ENCODE data around the gene VAMP2.

- TF ChIP-seq, protein P1, sequence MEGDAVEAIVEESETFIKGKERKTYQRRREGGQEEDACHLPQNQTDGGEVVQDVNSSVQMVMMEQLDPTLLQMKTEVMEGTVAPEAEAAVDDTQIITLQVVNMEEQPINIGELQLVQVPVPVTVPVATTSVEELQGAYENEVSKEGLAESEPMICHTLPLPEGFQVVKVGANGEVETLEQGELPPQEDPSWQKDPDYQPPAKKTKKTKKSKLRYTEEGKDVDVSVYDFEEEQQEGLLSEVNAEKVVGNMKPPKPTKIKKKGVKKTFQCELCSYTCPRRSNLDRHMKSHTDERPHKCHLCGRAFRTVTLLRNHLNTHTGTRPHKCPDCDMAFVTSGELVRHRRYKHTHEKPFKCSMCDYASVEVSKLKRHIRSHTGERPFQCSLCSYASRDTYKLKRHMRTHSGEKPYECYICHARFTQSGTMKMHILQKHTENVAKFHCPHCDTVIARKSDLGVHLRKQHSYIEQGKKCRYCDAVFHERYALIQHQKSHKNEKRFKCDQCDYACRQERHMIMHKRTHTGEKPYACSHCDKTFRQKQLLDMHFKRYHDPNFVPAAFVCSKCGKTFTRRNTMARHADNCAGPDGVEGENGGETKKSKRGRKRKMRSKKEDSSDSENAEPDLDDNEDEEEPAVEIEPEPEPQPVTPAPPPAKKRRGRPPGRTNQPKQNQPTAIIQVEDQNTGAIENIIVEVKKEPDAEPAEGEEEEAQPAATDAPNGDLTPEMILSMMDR (IDR thresholded peaks at IDR 0.05), result no peak
- no peak for TF ChIP-seq POLR2A (IDR thresholded peaks at IDR 0.05)
Observed at GRCh38 chr17:8189711-8190477, 27.1 kb upstream of the VAMP2 start, which contains the start of gene BORCS6.
